Right atrium auricular region (tissue), 2 donors: ENCODE results near the gene MYD88. TPM values are rescaled to one million over a fixed set of nuclear protein-coding genes. Genes with fewer than 3 reads are reported as not detected.

ENCODE experiments used
- DNase-seq: peaks from one replicate; pipeline ENCODE4 v3.0.0-alpha.2; 2019; ENCODE audit warnings: low spot score
- H3K27ac ChIP-seq, 2 donors: fragments of 200-600 bp; sonication (generic); 1 replicate in 1 of 2; 2 replicates in 1 of 2; pipeline ENCODE4 v1.5.1; 2016 to 2019
- H3K27me3 ChIP-seq, 2 donors: fragments of 200-600 bp; sonication (generic); one replicate each; pipeline versions ENCODE4 v1.5.1 to v1.6.0; 2017 to 2019
- H3K36me3 ChIP-seq: fragments of 200-600 bp; sonication (generic); one replicate; pipeline ENCODE4 v1.5.1; 2016
- H3K4me1 ChIP-seq, 2 donors: fragments of 200-600 bp; sonication (generic); one replicate each; pipeline versions ENCODE4 v1.5.1 to v1.6.0; 2017 to 2019
- H3K4me3 ChIP-seq, 2 donors: fragments of 200-600 bp; sonication (generic); 1 replicate in 1 of 2; 2 replicates in 1 of 2; pipeline ENCODE4 v1.5.1; 2017 to 2019; ENCODE audit warnings: mild to moderate bottlenecking in 1 of 2, moderate library complexity in 1 of 2
- H3K9me3 ChIP-seq, 2 donors: fragments of 200-600 bp; sonication (generic); one replicate each; pipeline ENCODE4 v1.5.1; 2019
- total RNA-seq, 2 donors: library from RNA; depleted of rRNA; stranded (reverse); fragments of >200 nt; gene quantifications; one replicate each; pipeline ENCODE4 v1.1.0, GENCODE V29; 2016
- TF ChIP-seq, protein P1 (sequence below), 2 donors: fragments of 200-600 bp; sonication (generic); IDR thresholded peaks; one replicate each; pipeline ENCODE4 v1.5.1; 2019; ENCODE audit warnings: antibody characterized with exemption in 2 of 2

MYD88 gene
- total RNA-seq, 2 donors from 2014 or later, result 7.1 to 14.3 TPM

DNA sequence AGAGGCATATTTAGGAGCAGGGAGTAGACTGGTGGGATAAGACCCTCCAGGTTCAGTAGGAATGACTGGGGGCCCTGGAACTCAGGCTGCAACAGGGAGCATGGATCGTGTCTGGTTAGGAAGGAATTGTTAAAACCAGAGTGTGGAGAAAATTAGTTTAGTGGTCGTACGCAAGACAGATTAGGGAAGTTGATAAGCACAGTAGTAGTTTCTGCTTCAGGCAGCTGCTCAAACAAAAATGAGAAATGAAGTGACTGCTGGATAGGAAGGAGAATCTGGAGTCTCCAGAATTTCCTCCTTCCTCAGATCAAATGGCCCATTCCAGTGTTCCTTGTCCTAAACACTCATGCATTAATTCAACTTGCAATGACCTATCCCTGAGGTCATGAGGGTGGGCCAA is 11.2 kb downstream of the MYD88 start:
- Histone ChIP-seq H3K4me3 (no peak overlapping the region), H3K27me3 (no peaks in the 10 kb centered on the region), H3K4me1 (no peaks in the 10 kb centered on the region), H3K27ac (no peak overlapping the region), H3K36me3 (no peaks in the 10 kb centered on the region), H3K9me3 (no peaks in the 10 kb centered on the region)
- TF ChIP-seq, protein P1, sequence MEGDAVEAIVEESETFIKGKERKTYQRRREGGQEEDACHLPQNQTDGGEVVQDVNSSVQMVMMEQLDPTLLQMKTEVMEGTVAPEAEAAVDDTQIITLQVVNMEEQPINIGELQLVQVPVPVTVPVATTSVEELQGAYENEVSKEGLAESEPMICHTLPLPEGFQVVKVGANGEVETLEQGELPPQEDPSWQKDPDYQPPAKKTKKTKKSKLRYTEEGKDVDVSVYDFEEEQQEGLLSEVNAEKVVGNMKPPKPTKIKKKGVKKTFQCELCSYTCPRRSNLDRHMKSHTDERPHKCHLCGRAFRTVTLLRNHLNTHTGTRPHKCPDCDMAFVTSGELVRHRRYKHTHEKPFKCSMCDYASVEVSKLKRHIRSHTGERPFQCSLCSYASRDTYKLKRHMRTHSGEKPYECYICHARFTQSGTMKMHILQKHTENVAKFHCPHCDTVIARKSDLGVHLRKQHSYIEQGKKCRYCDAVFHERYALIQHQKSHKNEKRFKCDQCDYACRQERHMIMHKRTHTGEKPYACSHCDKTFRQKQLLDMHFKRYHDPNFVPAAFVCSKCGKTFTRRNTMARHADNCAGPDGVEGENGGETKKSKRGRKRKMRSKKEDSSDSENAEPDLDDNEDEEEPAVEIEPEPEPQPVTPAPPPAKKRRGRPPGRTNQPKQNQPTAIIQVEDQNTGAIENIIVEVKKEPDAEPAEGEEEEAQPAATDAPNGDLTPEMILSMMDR (IDR thresholded peaks at IDR 0.05), result no peak
- DNase-seq, result peak; percentile 46

DNA sequence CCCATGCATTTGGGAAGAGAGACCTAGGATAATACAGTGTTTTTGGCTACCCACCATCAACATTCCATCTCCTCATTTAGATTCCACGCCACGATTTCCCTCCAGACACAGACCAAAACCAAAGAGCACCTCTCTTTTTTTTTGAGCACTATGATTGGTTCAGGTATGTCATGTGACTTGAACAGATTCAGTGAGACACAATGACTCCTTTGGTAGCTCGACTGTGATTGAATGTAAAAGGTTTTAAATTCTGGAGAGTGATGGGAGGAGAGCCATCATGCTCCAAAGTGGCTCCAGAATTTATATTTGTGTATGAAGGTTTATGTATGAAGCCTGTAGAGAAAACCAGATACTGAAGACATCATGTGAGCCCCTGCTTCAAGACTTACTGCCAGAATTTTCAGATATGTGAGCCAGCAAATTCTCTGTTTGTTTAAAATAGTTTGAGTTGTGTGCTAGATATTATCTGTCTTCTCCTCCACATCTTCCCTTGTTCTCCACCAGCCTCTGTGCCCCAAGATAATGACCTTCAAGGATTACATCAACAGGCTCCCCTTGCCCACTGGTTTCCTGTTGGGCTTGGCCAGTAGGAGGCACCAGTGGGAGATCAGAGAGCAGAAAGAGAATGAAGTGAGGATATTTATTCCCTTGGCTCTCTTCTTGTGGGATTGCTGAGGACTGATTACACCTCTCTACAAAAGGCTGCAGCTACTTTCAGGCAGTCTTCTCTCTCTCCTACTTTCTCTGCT is 12.5 kb downstream of the MYD88 start:
- no peak for DNase-seq
- Histone ChIP-seq H3K4me1 (no peaks in the 10 kb centered on the region), H3K9me3 (no peaks in the 10 kb centered on the region), H3K36me3 (no peaks in the 10 kb centered on the region), H3K27ac (no peak overlapping the region), H3K27me3 (no peaks in the 10 kb centered on the region), H3K4me3 (no peak overlapping the region)
- TF ChIP-seq, protein P1 (IDR thresholded peaks at IDR 0.05), result no peak

DNA sequence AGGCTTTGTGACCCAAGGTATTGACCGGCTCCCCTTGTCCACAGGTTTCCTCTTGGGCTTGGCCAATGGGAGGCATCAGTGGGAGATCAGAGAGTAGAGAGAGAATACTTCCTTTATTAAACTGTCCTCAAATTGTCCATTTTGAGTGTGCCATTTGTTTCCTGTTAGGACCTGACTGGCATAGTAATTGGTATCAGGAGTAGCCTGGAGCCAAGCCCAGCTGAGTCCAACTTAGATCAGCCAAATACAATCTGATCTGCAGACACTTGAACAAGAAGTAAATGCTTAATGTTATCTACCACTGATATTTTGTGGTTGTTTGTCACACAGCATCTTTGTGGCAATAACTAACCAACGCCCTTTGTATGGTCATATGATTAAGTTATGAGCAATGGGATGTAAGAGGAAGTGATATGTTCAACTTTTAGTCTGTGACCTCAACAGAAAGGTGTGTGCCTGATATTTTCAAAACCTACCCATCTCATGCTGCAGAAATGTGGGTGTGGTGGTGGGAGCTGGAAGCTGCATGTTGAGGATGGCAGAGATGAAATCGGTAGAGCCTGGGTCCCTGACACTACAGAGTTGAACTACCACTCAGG is 13.3 kb downstream of the MYD88 start:
- Histone ChIP-seq H3K9me3 (no peaks in the 10 kb centered on the region), H3K4me1 (no peaks in the 10 kb centered on the region), H3K27ac (no peak overlapping the region), H3K27me3 (no peaks in the 10 kb centered on the region), H3K36me3 (no peaks in the 10 kb centered on the region), H3K4me3 (no peak overlapping the region)
- no peak for DNase-seq
- TF ChIP-seq, protein P1 (IDR thresholded peaks at IDR 0.05), result no peak

DNA sequence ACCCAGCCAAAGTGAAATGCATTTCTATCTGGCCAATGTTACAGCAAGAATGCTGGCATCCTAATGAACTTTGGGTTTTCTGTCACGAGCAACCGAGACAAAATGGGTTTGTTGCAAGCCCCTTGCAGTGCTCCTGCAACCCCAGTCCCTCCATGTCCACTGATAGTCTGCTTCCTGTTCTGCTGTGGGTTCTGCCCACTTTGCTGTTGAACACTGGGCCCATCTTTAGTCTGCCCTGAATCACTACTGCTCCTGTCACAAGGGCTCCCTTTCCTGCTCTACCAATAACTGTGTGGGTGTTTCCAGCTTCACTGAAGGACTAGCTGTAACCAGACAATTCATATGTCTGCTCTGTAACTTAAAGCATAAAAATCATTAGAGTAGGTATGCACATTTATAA is 14.1 kb downstream of the MYD88 start:
- H3K4me3 ChIP-seq, result no peak overlapping the region
- H3K4me1 ChIP-seq, result no peaks in the 10 kb centered on the region
- no peak overlapping the region for H3K27ac ChIP-seq
- no peaks in the 10 kb centered on the region for H3K27me3 ChIP-seq
- H3K36me3 ChIP-seq, result no peaks in the 10 kb centered on the region
- DNase-seq, result no peak
- TF ChIP-seq, protein P1 (IDR thresholded peaks at IDR 0.05), result no peak
- no peaks in the 10 kb centered on the region for H3K9me3 ChIP-seq

DNA sequence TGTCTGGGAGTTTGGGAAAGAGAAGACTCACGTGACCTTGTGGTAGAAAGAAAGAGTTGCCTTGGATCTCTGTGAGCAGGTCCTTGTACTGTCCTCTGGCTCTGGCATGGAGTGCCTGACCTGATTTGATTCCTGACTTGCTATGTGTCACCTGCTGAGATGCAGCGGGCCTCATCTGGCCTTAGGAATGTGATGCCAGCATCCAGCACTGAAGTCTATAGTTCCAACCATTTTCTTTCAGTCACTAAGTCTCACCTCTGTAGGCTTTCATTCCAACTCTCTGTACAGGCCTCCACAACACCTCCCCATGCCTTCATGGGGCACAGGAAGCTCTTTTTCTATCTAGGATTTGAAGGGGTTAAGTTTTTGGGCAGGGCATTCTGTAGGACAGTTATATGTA is 14.8 kb downstream of the MYD88 start:
- Histone ChIP-seq H3K36me3 (no peaks in the 10 kb centered on the region), H3K4me3 (no peak overlapping the region), H3K9me3 (no peaks in the 10 kb centered on the region), H3K4me1 (no peaks in the 10 kb centered on the region), H3K27me3 (no peaks in the 10 kb centered on the region), H3K27ac (no peak overlapping the region)
- no peak for DNase-seq
- TF ChIP-seq, protein P1 (IDR thresholded peaks at IDR 0.05), result no peak
